Psoas muscle (tissue), 8 donors: ENCODE results near the gene FKBP2. TPM values are rescaled to one million over a fixed set of nuclear protein-coding genes. Genes with fewer than 3 reads are reported as not detected.

Source experiments
- ATAC-seq, 4 donors: fragments of 200-7000 bp; cut with Tn5 transposase; one replicate each; pipeline ENCODE4 v1.9.1; 2020; ENCODE audit warnings: moderate library complexity in 3 of 4, mild to moderate bottlenecking in 2 of 4
- DNase-seq, 2 donors: peaks; one replicate each; pipeline ENCODE4 v3.0.0-alpha.2; 2020
- H3K27ac ChIP-seq: fragments of 200-600 bp; one replicate; pipeline ENCODE4 v1.8.0; 2022
- H3K27me3 ChIP-seq, 3 donors: fragments of 200-600 bp in 1 of 3; one replicate each; pipeline versions ENCODE4 v1.6.1 to v1.8.0; 2013 to 2022; ENCODE audit warnings: low read length in 2 of 3, mild to moderate bottlenecking in 2 of 3, moderate library complexity in 1 of 3; ENCODE audit not compliant: insufficient read depth in 3 of 3
- H3K36me3 ChIP-seq, 2 donors: fragments of 200-600 bp in 1 of 2; one replicate each; pipeline versions ENCODE4 v1.6.1 to v1.8.0; 2013 to 2022; ENCODE audit warnings: low read depth in 1 of 2, mild to moderate bottlenecking in 1 of 2, moderate library complexity in 1 of 2; ENCODE audit not compliant: insufficient read depth in 1 of 2
- H3K4me1 ChIP-seq: fragments of 200-600 bp; one replicate; pipeline ENCODE4 v1.8.0; 2022
- H3K4me3 ChIP-seq: fragments of 200-600 bp; one replicate; pipeline ENCODE4 v1.8.0; 2022; ENCODE audit warnings: mild to moderate bottlenecking
- H3K9me3 ChIP-seq: fragments of 200-600 bp; one replicate; pipeline ENCODE4 v1.8.0; 2022
- WGBS, 3 donors: extraction: QIAGEN DNeasy Blood & Tissue Kit; methylation state at CpG; one replicate each; pipeline versions ENCODE4 v1.1.6 to v1.1.7; 2013; 5-methylcytosine and 5-hydroxymethylcytosine counted together
- intact Hi-C, 2 donors: fragments of 100-400 bp; cut with DNase I; formaldehyde crosslinking; loops; one replicate each; pipeline versions ENCODE4 v1.11.0 to v1.14.2; 2022
- polyA plus RNA-seq, 3 donors: library from polyadenylated mRNA; stranded (reverse); fragments of 200-250 nt; gene quantifications; one replicate each; pipeline ENCODE4 v1.2.3, GENCODE V29; 2013
- total RNA-seq, 4 donors: library from RNA; stranded (reverse); fragmentation: NEBNext Ultra II Directional in 2 of 4; extraction: Animal tissue kit (Norgen Biotek cat#: 25700) in 2 of 4; gene quantifications; one replicate each; pipeline versions ENCODE4 v1.2.1 to v1.2.4, GENCODE V29; 2021 to 2023
- TF ChIP-seq, protein P1 (sequence below): fragments of 200-600 bp; IDR thresholded peaks from one replicate; pipeline ENCODE4 v1.8.0; 2022; ENCODE audit warnings: antibody characterized with exemption
- donor health status: healthy with polysubstance abuse.
- donor health status: DM: no; HTN: no; CAD: no; lungs with moderate emphysema.
- donor health status: Bipolar disorder and iron deficiency.
- donor health status: healthy.
- donor health status: DM: yes; HTN: yes; CAD: no.
- donor health status: DM: no; HTN: no; CAD: no.
- donor health status: DM: no; HTN: no; CAD: no.
- donor health status: DM: yes; HTN: yes; CAD: no.

The FKBP2 gene
- total and polyA plus RNA-seq, 7 donors, result 17.8 to 228 (median 26.6) TPM

DNA sequence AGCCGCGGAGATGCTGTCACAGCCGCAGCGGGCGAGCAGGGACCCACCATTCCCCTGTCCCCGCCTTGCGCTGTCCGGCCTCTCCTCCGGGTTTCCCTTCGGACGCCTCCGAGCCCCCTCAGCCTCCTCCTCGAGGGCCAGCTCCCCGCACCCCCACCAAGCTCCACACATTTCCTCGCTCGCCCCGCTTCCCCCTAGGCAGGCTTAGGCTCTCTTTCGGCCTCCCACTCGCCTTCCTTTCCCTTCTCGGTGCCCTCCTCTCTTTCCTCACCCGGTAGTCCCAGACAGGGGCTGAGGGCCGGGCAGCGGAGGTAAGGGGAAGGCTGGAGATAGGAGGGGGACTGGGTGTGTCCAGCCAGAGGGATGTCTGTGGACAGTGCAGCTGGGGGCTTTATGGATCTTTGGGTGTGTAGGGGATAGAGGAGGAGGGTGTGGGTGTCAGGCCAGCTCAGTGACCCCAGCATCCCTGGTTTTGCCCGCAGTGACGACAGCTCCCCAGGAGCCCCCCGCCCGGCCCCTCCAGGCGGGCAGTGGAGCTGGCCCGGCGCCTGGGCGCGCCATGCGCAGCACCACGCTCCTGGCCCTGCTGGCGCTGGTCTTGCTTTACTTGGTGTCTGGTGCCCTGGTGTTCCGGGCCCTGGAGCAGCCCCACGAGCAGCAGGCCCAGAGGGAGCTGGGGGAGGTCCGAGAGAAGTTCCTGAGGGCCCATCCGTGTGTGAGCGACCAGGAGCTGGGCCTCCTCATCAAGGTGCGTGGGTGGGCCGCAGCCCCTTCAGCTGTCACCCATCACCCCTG, 51.8 kb downstream of the FKBP2 start:
- TF ChIP-seq, protein P1, sequence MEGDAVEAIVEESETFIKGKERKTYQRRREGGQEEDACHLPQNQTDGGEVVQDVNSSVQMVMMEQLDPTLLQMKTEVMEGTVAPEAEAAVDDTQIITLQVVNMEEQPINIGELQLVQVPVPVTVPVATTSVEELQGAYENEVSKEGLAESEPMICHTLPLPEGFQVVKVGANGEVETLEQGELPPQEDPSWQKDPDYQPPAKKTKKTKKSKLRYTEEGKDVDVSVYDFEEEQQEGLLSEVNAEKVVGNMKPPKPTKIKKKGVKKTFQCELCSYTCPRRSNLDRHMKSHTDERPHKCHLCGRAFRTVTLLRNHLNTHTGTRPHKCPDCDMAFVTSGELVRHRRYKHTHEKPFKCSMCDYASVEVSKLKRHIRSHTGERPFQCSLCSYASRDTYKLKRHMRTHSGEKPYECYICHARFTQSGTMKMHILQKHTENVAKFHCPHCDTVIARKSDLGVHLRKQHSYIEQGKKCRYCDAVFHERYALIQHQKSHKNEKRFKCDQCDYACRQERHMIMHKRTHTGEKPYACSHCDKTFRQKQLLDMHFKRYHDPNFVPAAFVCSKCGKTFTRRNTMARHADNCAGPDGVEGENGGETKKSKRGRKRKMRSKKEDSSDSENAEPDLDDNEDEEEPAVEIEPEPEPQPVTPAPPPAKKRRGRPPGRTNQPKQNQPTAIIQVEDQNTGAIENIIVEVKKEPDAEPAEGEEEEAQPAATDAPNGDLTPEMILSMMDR, result no peak
- 30 to 45% (median 32%) methylated on average over 26 to 42 of the region's 42 CpGs for WGBS, 3 donors
- ATAC-seq, result peak in 1 of 4 donors; percentile 17
- peak overlapping the region; percentile 58 for H3K4me3 ChIP-seq
- peaks cover 0 to 65% (median 35%) of the 10 kb centered on the region in 3 donors for H3K27me3 ChIP-seq
- H3K27ac ChIP-seq, result no peak overlapping the region
- H3K36me3 ChIP-seq, result no peaks in the 10 kb centered on the region
- intact Hi-C loops, result no loop called here
- peaks cover 10% of the 10 kb centered on the region for H3K4me1 ChIP-seq
- no peak for DNase-seq
- no peaks in the 10 kb centered on the region for H3K9me3 ChIP-seq

Other genes starting within 250 kb of the FKBP2 start
- under 1 TPM in 3 of 4 donors, not detected in 1; 0.08 to 0.10 (median 0.08) TPM for gene FLRT1, start 205.2 kb upstream of the FKBP2 start, total RNA-seq
- under 1 TPM in 2 of 3 donors, not detected in 1; 0.03 to 0.05 TPM for gene FLRT1, start 205.2 kb upstream of the FKBP2 start, polyA plus RNA-seq
- gene MACROD1, start 75.0 kb upstream of the FKBP2 start, total RNA-seq, result 100 to 1,000 TPM; 151 to 206 (median 182) TPM
- gene MACROD1, start 75.0 kb upstream of the FKBP2 start, polyA plus RNA-seq, result 100 to 1,000 TPM; 147 to 281 (median 177) TPM
- gene STIP1, start 54.9 kb upstream of the FKBP2 start, total RNA-seq, result 100 to 1,000 TPM; 124 to 194 (median 162) TPM
- 100 to 1,000 TPM; 158 to 207 (median 205) TPM for gene STIP1, start 54.9 kb upstream of the FKBP2 start, polyA plus RNA-seq
- gene FERMT3, start 34.4 kb upstream of the FKBP2 start, total RNA-seq, result 10 to 100 TPM in 1 of 4 donors, 1 to 10 TPM in 3; 6.7 to 11.7 (median 8.4) TPM
- 1 to 10 TPM; 2.5 to 4.3 (median 3.0) TPM for gene FERMT3, start 34.4 kb upstream of the FKBP2 start, polyA plus RNA-seq
- gene TRPT1, start 14.9 kb upstream of the FKBP2 start, total RNA-seq, result 100 to 1,000 TPM in 1 of 4 donors, 10 to 100 TPM in 3; 49.6 to 131 (median 92.5) TPM
- gene TRPT1, start 14.9 kb upstream of the FKBP2 start, polyA plus RNA-seq, result 100 to 1,000 TPM in 2 of 3 donors, 10 to 100 TPM in 1; 88.9 to 109 (median 103) TPM
- 10 to 100 TPM; 39.6 to 59.3 (median 49.6) TPM for gene NUDT22, start 14.8 kb upstream of the FKBP2 start, total RNA-seq
- gene NUDT22, start 14.8 kb upstream of the FKBP2 start, polyA plus RNA-seq, result 10 to 100 TPM; 31.6 to 56.0 (median 43.0) TPM
- 10 to 100 TPM; 22.9 to 45.8 (median 30.5) TPM for gene DNAJC4, start 10.5 kb upstream of the FKBP2 start, total RNA-seq
- gene DNAJC4, start 10.5 kb upstream of the FKBP2 start, polyA plus RNA-seq, result 10 to 100 TPM; 29.3 to 39.7 (median 29.6) TPM
- gene VEGFB, start 6.5 kb upstream of the FKBP2 start, total RNA-seq, result 100 to 1,000 TPM in 2 of 4 donors, 10 to 100 TPM in 2; 77.0 to 125 (median 103) TPM
- 100 to 1,000 TPM in 1 of 3 donors, 10 to 100 TPM in 2; 80.4 to 104 (median 100.0) TPM for gene VEGFB, start 6.5 kb upstream of the FKBP2 start, polyA plus RNA-seq
- gene PPP1R14B, start 5.8 kb downstream of the FKBP2 start, total RNA-seq, result 100 to 1,000 TPM; 129 to 395 (median 209) TPM
- gene PPP1R14B, start 5.8 kb downstream of the FKBP2 start, polyA plus RNA-seq, result 100 to 1,000 TPM; 206 to 522 (median 236) TPM
- gene PLCB3, start 10.4 kb downstream of the FKBP2 start, total RNA-seq, result 10 to 100 TPM in 1 of 4 donors, 1 to 10 TPM in 3; 5.9 to 10.4 (median 8.2) TPM
- 1 to 10 TPM; 3.8 to 4.7 (median 4.6) TPM for gene PLCB3, start 10.4 kb downstream of the FKBP2 start, polyA plus RNA-seq
- gene BAD, start 43.6 kb downstream of the FKBP2 start, total RNA-seq, result 10 to 100 TPM; 29.8 to 32.6 (median 30.4) TPM
- gene BAD, start 43.6 kb downstream of the FKBP2 start, polyA plus RNA-seq, result 100 to 1,000 TPM in 1 of 3 donors, 10 to 100 TPM in 2; 27.7 to 135 (median 69.1) TPM
- 10 to 100 TPM; 13.8 to 20.7 (median 17.6) TPM for gene GPR137, start 44.8 kb downstream of the FKBP2 start, total RNA-seq
- 10 to 100 TPM; 14.2 to 49.9 (median 17.7) TPM for gene GPR137, start 44.8 kb downstream of the FKBP2 start, polyA plus RNA-seq
- gene KCNK4, start 50.2 kb downstream of the FKBP2 start, total RNA-seq, result not detected
- gene KCNK4, start 50.2 kb downstream of the FKBP2 start, polyA plus RNA-seq, result not detected
- not detected for gene CATSPERZ, start 59.3 kb downstream of the FKBP2 start, total RNA-seq
- under 1 TPM in 1 of 3 donors, not detected in 2; 0.05 TPM for gene CATSPERZ, start 59.3 kb downstream of the FKBP2 start, polyA plus RNA-seq
- 100 to 1,000 TPM; 104 to 261 (median 146) TPM for gene ESRRA, start 64.4 kb downstream of the FKBP2 start, total RNA-seq
- gene ESRRA, start 64.4 kb downstream of the FKBP2 start, polyA plus RNA-seq, result 100 to 1,000 TPM; 274 to 362 (median 316) TPM
- 100 to 1,000 TPM in 1 of 4 donors, 10 to 100 TPM in 3; 78.1 to 135 (median 88.0) TPM for gene TRMT112, start 76.5 kb downstream of the FKBP2 start, total RNA-seq
- gene TRMT112, start 76.5 kb downstream of the FKBP2 start, polyA plus RNA-seq, result 100 to 1,000 TPM; 125 to 311 (median 190) TPM
- 100 to 1,000 TPM; 122 to 178 (median 156) TPM for gene PRDX5, start 77.0 kb downstream of the FKBP2 start, total RNA-seq
- 100 to 1,000 TPM; 304 to 323 (median 321) TPM for gene PRDX5, start 77.0 kb downstream of the FKBP2 start, polyA plus RNA-seq
- gene CCDC88B, start 99.1 kb downstream of the FKBP2 start, total RNA-seq, result 1 to 10 TPM; 1.4 to 2.9 (median 2.2) TPM
- gene CCDC88B, start 99.1 kb downstream of the FKBP2 start, polyA plus RNA-seq, result 1 to 10 TPM; 2.5 to 3.6 (median 3.2) TPM
- gene RPS6KA4, start 118.1 kb downstream of the FKBP2 start, total RNA-seq, result 10 to 100 TPM in 3 of 4 donors, 1 to 10 TPM in 1; 9.5 to 15.9 (median 13.6) TPM
- gene RPS6KA4, start 118.1 kb downstream of the FKBP2 start, polyA plus RNA-seq, result 10 to 100 TPM; 11.5 to 13.8 (median 13.1) TPM